Smooth muscle cell of trachea (primary cell): ENCODE data around the gene STARD5. TPM values are rescaled to one million over a fixed set of nuclear protein-coding genes. Genes with fewer than 3 reads are reported as not detected.

Experiments
- total RNA-seq: library from RNA; depleted of rRNA; stranded (reverse); fragments of >200 nt; gene quantifications from 2 replicates; pipeline ENCODE4 v1.2.1, GENCODE V29; 2014

Gene STARD5, protein sequence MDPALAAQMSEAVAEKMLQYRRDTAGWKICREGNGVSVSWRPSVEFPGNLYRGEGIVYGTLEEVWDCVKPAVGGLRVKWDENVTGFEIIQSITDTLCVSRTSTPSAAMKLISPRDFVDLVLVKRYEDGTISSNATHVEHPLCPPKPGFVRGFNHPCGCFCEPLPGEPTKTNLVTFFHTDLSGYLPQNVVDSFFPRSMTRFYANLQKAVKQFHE
- 14.4 and 30.9 TPM in 2 replicates for total RNA-seq

GRCh38 chr15:81323944-81324881 lies at the start of gene STARD5:
TSS of gene STARD5 (minus strand) at chr15:81324141. CDS start at chr15:81324099, 42 bp downstream.

Other genes starting within 250 kb of the STARD5 start
- 0.66 TPM in 1 of 2 replicates, not detected in the other for gene CFAP161, start 189.9 kb downstream of the STARD5 start, total RNA-seq
- gene IL16, start 127.3 kb downstream of the STARD5 start, total RNA-seq, result 2.0 and 6.1 TPM in 2 replicates
- gene TMC3, start 50.1 kb upstream of the STARD5 start, total RNA-seq, result not detected in 2 replicates